DND-41 (cell line): ENCODE data around the gene LSM6.
A peak's percentile ranks its signal among the peaks of the same experiment; 100 is the strongest.

Source experiments
- ATAC-seq: fragments of 200-7000 bp; cut with Tn5 transposase; 3 replicates; pipeline ENCODE4 v1.9.1; 2021; ENCODE audit warnings: low read depth; ENCODE audit not compliant: insufficient read depth
- DNase-seq: peaks from one replicate; pipeline ENCODE4 v3.0.0-alpha.2; 2020
- H2AFZ ChIP-seq: 2 replicates; pipeline ENCODE4 v1.6.0; 2012; ENCODE audit warnings: low read depth, low read length
- H3K27ac ChIP-seq: 2 replicates; pipeline ENCODE4 v1.5.1; 2012; ENCODE audit warnings: low read length, inconsistent platforms
- H3K27me3 ChIP-seq: fragments of 200-600 bp; sonication (generic); 2 replicates; pipeline ENCODE4 v1.6.0; 2012; ENCODE audit warnings: low read length, mild to moderate bottlenecking, inconsistent platforms; ENCODE audit not compliant: insufficient read depth, poor library complexity
- H3K36me3 ChIP-seq: 2 replicates; pipeline ENCODE4 v1.5.1; 2012; ENCODE audit warnings: low read length, inconsistent platforms; ENCODE audit not compliant: insufficient read depth
- H3K4me1 ChIP-seq: 2 replicates; pipeline ENCODE4 v1.5.1; 2012; ENCODE audit warnings: mild to moderate bottlenecking, low read length; ENCODE audit not compliant: insufficient read depth
- H3K4me2 ChIP-seq: 2 replicates; pipeline ENCODE4 v1.6.0; 2012; ENCODE audit warnings: mild to moderate bottlenecking, moderate library complexity, low read length, inconsistent platforms; ENCODE audit not compliant: insufficient read depth
- H3K4me3 ChIP-seq, 2 experiments: fragments of 200-600 bp in 1 of 2; shearing (Covaris generic) in 1 of 2; 2 replicates each; pipeline ENCODE4 v1.5.1; 2012 to 2016; ENCODE audit warnings: inconsistent platforms in 2 of 2, low read length in 2 of 2, mild to moderate bottlenecking in 2 of 2, low read depth in 1 of 2, moderate library complexity in 1 of 2
- H3K79me2 ChIP-seq: 2 replicates; pipeline ENCODE4 v1.6.0; 2012; ENCODE audit warnings: low read length, inconsistent platforms; ENCODE audit not compliant: insufficient read depth
- H3K9ac ChIP-seq: 2 replicates; pipeline ENCODE4 v1.6.0; 2012; ENCODE audit warnings: low read depth, mild to moderate bottlenecking, inconsistent platforms, low read length, moderate library complexity
- H3K9me3 ChIP-seq: 2 replicates; pipeline ENCODE4 v1.5.1; 2012; ENCODE audit warnings: low read length, moderate library complexity, mild to moderate bottlenecking, inconsistent platforms; ENCODE audit not compliant: insufficient read depth, severe bottlenecking
- H4K20me1 ChIP-seq: 2 replicates; pipeline ENCODE4 v1.6.0; 2012; ENCODE audit warnings: low read length; ENCODE audit not compliant: insufficient read depth
- EZH2 ChIP-seq: IDR thresholded peaks from 3 replicates; pipeline ENCODE4 v1.6.1; 2012; ENCODE audit warnings: borderline replicate concordance, low read depth, mild to moderate bottlenecking, moderate library complexity, low read length, inconsistent platforms; ENCODE audit not compliant: severe bottlenecking
- TF ChIP-seq, protein P1 (sequence below): IDR thresholded peaks from 2 replicates; pipeline ENCODE4 v1.5.1; 2012; ENCODE audit warnings: borderline replicate concordance, low read length, moderate library complexity, mild to moderate bottlenecking; ENCODE audit not compliant: poor library complexity, severe bottlenecking; ENCODE audit errors: extremely low read depth

LSM6 gene

DNA sequence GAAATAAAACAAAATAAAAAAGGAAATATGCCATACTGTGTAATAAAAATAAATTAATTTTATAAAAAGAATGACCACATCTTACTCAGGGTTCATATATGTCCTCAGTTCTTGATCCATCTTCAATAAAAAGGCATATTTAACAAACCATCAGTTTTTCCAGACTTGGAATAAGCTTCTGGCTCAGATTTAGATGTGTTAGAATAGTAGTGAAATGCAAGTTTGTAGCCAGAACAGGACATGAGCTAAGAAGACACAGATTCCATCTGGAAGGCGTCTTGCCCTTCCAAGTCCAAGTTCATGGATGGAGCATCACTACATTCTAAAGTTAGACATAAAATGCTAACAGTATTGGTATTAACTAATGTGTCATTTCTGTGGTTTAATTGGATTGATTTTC lies 10.3 kb upstream of the LSM6 start:
- no peaks in the 10 kb centered on the region for H3K79me2 ChIP-seq
- H3K9me3 ChIP-seq: no peaks in the 10 kb centered on the region
- H3K27me3 ChIP-seq: no peaks in the 10 kb centered on the region
- H3K4me3 ChIP-seq: no peak overlapping the region
- no peaks in the 10 kb centered on the region for H3K4me1 ChIP-seq
- ATAC-seq (no peak), DNase-seq (no peak)
- no peak overlapping the region for H3K9ac ChIP-seq
- H2AFZ ChIP-seq: no peak overlapping the region
- no peaks in the 10 kb centered on the region for H4K20me1 ChIP-seq
- no peak overlapping the region for H3K27ac ChIP-seq
- H3K4me2 ChIP-seq: no peak overlapping the region
- H3K36me3 ChIP-seq: no peaks in the 10 kb centered on the region
- no peak for TF ChIP-seq EZH2
- TF ChIP-seq, protein P1, sequence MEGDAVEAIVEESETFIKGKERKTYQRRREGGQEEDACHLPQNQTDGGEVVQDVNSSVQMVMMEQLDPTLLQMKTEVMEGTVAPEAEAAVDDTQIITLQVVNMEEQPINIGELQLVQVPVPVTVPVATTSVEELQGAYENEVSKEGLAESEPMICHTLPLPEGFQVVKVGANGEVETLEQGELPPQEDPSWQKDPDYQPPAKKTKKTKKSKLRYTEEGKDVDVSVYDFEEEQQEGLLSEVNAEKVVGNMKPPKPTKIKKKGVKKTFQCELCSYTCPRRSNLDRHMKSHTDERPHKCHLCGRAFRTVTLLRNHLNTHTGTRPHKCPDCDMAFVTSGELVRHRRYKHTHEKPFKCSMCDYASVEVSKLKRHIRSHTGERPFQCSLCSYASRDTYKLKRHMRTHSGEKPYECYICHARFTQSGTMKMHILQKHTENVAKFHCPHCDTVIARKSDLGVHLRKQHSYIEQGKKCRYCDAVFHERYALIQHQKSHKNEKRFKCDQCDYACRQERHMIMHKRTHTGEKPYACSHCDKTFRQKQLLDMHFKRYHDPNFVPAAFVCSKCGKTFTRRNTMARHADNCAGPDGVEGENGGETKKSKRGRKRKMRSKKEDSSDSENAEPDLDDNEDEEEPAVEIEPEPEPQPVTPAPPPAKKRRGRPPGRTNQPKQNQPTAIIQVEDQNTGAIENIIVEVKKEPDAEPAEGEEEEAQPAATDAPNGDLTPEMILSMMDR: no peak

DNA sequence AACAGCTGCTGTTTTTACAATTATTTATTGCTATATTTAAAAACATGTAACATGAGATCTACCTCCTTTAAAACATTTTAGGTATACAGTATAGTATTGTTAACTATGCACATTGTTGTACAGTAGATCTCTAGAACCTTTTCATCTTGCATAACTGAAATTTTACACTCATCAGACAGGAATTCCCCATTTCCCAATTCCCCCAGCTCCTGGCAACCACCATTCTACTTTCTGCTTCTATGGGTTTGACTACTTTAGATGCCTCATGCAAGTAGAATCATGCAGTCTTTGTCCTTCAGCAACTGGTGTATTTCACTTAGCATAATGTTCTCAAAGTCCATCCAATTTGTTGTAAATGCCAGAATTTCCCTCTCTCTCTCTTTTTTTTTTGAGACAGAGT lies 9.7 kb upstream of the LSM6 start:
- no peaks in the 10 kb centered on the region for H3K79me2 ChIP-seq
- H3K36me3 ChIP-seq: no peaks in the 10 kb centered on the region
- no peak overlapping the region for H2AFZ ChIP-seq
- H4K20me1 ChIP-seq: no peaks in the 10 kb centered on the region
- no peak overlapping the region for H3K9ac ChIP-seq
- no peak overlapping the region for H3K4me3 ChIP-seq
- DNase-seq: no peak
- no peaks in the 10 kb centered on the region for H3K9me3 ChIP-seq
- ATAC-seq: no peak
- H3K4me1 ChIP-seq: no peaks in the 10 kb centered on the region
- no peak overlapping the region for H3K4me2 ChIP-seq
- TF ChIP-seq, protein P1: no peak
- TF ChIP-seq EZH2: no peak
- no peak overlapping the region for H3K27ac ChIP-seq
- no peaks in the 10 kb centered on the region for H3K27me3 ChIP-seq

DNA sequence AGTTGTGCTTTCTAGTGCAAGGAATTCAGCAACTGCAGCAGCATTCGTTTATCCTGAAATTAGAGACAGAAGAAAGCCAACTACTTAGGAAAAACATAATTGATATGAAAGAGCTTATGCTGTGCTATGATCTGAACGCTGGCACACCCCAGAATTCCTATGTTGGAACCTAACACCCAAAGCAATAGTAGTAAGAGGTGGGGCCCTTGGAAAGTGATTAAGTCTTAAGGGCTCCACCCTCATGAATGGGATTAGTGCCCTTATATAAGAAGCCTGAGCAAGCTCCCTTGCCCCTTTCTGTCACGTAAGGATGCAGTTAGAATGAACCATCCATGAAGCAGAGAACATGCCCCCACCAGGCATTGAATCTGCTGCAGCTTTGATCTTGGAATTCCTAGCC lies 5.4 kb upstream of the LSM6 start:
- no peaks in the 10 kb centered on the region for H3K79me2 ChIP-seq
- H3K27me3 ChIP-seq: no peaks in the 10 kb centered on the region
- H3K36me3 ChIP-seq: no peaks in the 10 kb centered on the region
- H3K4me1 ChIP-seq: peaks cover 3% of the 10 kb centered on the region
- no peak for ATAC-seq
- TF ChIP-seq, protein P1: no peak
- no peak overlapping the region for H3K9ac ChIP-seq
- H3K27ac ChIP-seq: no peak overlapping the region
- no peak overlapping the region for H3K4me2 ChIP-seq
- no peaks in the 10 kb centered on the region for H3K9me3 ChIP-seq
- no peaks in the 10 kb centered on the region for H4K20me1 ChIP-seq
- H2AFZ ChIP-seq: no peak overlapping the region
- DNase-seq: no peak
- no peak overlapping the region for H3K4me3 ChIP-seq

DNA sequence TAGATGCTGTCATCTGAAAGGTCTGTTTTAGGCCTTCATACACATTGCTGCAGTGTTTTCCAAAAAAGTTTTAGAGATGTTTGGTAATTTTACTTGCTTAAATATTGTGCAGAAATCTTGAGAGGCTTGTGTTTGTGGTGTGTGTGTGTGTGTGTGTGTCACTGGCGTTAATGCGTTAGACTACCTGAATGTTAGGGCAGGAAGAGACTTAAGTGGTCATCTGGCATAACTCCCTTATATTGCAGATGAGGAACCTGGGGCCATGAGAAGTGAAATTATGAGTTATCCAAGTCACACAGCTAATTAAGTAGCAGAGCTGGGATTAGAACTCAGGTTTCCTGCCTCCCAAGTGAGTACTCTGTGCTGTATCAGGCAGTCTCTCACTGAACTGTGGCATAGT lies 1.4 kb downstream of the LSM6 start:
- no peaks in the 10 kb centered on the region for H3K27me3 ChIP-seq
- no peak overlapping the region; the same call in 1 of the 2 replicates for H3K27ac ChIP-seq
- H4K20me1 ChIP-seq: peaks cover 14% of the 10 kb centered on the region; the same call in 1 of the 2 replicates
- H3K9ac ChIP-seq: peak overlapping the region; percentile 86
- peak overlapping the region; percentile 81 to 90 for H3K4me3 ChIP-seq
- peaks cover 30% of the 10 kb centered on the region for H3K4me1 ChIP-seq
- TF ChIP-seq EZH2: no peak
- TF ChIP-seq, protein P1: no peak
- ATAC-seq: no peak
- no peak for DNase-seq
- peaks cover 43% of the 10 kb centered on the region for H3K79me2 ChIP-seq
- 0 out of 2 replicates have a peak, but pooled peaks cover 3% of the 10 kb centered on the region for H3K36me3 ChIP-seq
- no peaks in the 10 kb centered on the region for H3K9me3 ChIP-seq
- H2AFZ ChIP-seq: no peak overlapping the region
- peak overlapping the region; percentile 75 for H3K4me2 ChIP-seq
